ENCODE data around the gene NLRP3.
"Not testable (repeated sequence)": the region's sequence is repeated elsewhere in the genome, so short reads cannot be mapped to it uniquely, and the experiment has no call there.

NLRP3 gene

GRCh38 chr1:247386687-247387086 lies 29.3 kb upstream of the NLRP3 start:
- H3K27ac ChIP-seq, result no peak overlapping the region
- no peak for TF ChIP-seq CTCF (conservative IDR thresholded peaks at IDR 0.05)

GRCh38 chr1:247387096-247387495 lies 28.9 kb upstream of the NLRP3 start:
- H3K27ac ChIP-seq, result no peak overlapping the region
- no peak for TF ChIP-seq CTCF (conservative IDR thresholded peaks at IDR 0.05)

GRCh38 chr1:247387565-247387964 lies 28.4 kb upstream of the NLRP3 start:
- no peak for TF ChIP-seq CTCF (conservative IDR thresholded peaks at IDR 0.05)
- no peak overlapping the region for H3K27ac ChIP-seq

GRCh38 chr1:247390116-247390791 lies 25.7 kb upstream of the NLRP3 start:
- TF ChIP-seq CTCF (conservative IDR thresholded peaks at IDR 0.05), result peak; percentile 94
- no peak overlapping the region for H3K27ac ChIP-seq

- H3K27ac ChIP-seq, result no peak overlapping the region
- TF ChIP-seq CTCF (conservative IDR thresholded peaks at IDR 0.05), result no peak
Measured at GRCh38 chr1:247390996-247391395, 25.0 kb upstream of the NLRP3 start.

- TF ChIP-seq CTCF (conservative IDR thresholded peaks at IDR 0.05), result no peak
- H3K27ac ChIP-seq, result no peak overlapping the region
Measured at GRCh38 chr1:247392088-247392487, 23.9 kb upstream of the NLRP3 start.

- not testable (repeated sequence) for H3K27ac ChIP-seq
Measured at GRCh38 chr1:247395075-247395474, 20.9 kb upstream of the NLRP3 start.

GRCh38 chr1:247400685-247401084 lies 15.3 kb upstream of the NLRP3 start:
- no peak overlapping the region for H3K27ac ChIP-seq
- no peak for TF ChIP-seq CTCF (conservative IDR thresholded peaks at IDR 0.05)

All from VCaP (cell line).